OCI-LY7 (cell line): ENCODE results near the gene TLR9.

Experiments
- CTCF ChIP-seq: fragments of 200-600 bp; sonication (generic); conservative IDR thresholded peaks from 2 replicates; pipeline ENCODE4 v1.5.1; 2014; ENCODE audit warnings: mild to moderate bottlenecking, antibody characterized with exemption, low read length, moderate library complexity, mixed read lengths
- EZH2phosphoT487 ChIP-seq: fragments of 200-600 bp; sonication (generic); IDR thresholded peaks from 2 replicates; pipeline ENCODE4 v1.6.1; 2018; ENCODE audit warnings: low read depth, borderline replicate concordance, mild to moderate bottlenecking, mixed run types, antibody characterized with exemption, low read length, moderate library complexity, mixed read lengths

- no peak for TF ChIP-seq CTCF
- no peak for TF ChIP-seq EZH2phosphoT487
These were observed 38.7 kb downstream of the TLR9 start for GRCh38 chr3:52186729-52187128.
